GM19328 (cell line): ENCODE data around the gene MOV10.
"Not testable (repeated sequence)": the region's sequence is repeated elsewhere in the genome, so short reads cannot be mapped to it uniquely, and the experiment has no call there.

Source experiments
- ATAC-seq: cut with Tn5 transposase; IDR thresholded peaks from one replicate; pipeline ENCODE4 v1.9.1; 2021; ENCODE audit warnings: mild to moderate bottlenecking, moderate library complexity; ENCODE audit not compliant: unreplicated experiment

Gene MOV10

DNA sequence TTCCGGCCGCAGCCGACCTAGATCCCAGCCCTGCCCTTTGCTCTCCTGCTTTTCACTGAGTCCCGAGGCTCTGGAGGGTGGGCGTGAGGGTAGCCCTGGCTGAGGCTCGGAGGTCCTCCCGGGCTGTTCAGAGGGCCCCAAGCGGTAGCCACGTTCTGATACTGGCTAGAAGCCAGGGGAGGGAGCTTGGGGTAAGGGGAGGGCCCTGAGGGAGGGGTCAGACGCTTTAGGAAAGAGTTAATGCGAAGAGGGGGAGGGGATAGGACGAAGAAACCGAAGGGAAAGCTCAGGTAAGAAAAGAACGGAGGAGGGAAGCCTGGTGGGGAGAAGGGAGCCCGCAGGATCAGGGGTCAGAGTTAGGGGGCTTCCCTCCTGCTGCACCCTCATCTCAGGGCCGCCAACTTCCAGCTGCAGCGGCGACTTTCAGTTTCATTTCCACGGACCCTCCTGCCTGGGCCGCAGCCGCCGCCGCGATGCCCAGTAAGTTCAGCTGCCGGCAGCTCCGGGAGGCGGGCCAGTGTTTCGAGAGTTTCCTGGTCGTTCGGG lies at the start of gene MOV10:
Gene MOV10 (plus strand): TSS at position 220 of the 546 bp plus-strand sequence. CDS start 254 bp downstream, at position 474.
- peak; percentile 58 for ATAC-seq

- no peak for ATAC-seq
Measured at GRCh38 chr1:112625696-112626095, 48.8 kb upstream of the MOV10 start.

GRCh38 chr1:112626193-112626592 lies 48.3 kb upstream of the MOV10 start:
- ATAC-seq = no peak

DNA sequence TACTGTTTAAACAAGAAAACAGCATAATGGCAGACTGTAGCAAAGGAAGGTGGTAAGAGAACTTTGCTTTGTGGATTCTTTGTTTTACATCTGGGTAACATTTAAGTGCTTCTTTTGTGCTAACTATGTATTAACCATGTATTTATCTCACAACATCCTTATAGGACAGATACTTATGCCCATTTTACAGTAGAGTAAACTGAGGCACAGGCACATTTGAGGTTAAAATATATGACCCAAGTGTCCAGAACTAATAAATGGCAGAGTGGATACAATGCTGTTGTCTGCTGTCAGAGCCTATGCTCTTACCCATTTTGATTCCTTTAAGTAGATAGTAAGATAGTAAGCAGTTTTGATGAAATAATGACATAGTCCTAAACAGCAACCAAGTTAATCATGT lies 47.6 kb upstream of the MOV10 start:
- no peak for ATAC-seq

DNA sequence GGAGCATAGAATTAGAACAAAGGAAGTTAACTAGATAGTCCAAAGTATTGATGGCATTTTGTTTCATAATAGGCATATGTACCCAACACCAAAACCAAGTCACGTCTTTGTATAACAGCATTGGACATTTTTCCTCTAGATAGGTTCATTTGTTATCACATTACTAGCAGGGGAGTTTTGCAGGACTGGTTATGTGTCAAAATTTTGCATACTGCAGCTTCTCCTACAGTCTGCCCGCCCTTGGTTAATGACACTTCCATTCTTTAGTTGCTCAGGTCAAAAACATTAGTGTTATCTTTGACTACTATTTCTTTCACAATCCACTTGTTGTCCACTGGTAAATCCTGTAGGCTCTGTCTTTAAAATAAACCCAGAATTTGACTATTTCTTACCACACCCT lies 45.9 kb upstream of the MOV10 start:
- no peak for ATAC-seq

DNA sequence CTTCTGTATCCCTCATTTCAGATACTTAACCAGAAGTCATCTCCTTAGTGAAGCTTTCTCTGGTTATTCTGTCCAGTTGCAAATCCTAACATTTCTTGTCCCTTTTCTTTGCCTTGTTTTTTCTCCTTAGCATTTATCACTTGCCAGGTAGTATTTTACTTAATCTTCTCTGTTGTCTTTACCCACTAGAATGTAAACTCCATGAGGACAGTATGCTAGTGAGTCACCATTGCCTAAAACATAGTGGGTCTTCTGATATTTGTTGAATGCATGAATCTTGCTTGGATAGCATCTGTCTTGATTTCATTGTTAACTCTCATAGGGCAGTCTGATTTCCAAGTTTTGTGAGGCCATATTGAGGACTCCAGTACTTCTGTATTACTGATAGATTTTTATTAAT lies 45.2 kb upstream of the MOV10 start:
- ATAC-seq = no peak

- no peak for ATAC-seq
Measured at GRCh38 chr1:112633628-112634027, 40.8 kb upstream of the MOV10 start.

- ATAC-seq = no peak
Measured at GRCh38 chr1:112634367-112634766, 40.1 kb upstream of the MOV10 start.

GRCh38 chr1:112636056-112636455 lies 38.4 kb upstream of the MOV10 start:
- ATAC-seq = no peak

DNA sequence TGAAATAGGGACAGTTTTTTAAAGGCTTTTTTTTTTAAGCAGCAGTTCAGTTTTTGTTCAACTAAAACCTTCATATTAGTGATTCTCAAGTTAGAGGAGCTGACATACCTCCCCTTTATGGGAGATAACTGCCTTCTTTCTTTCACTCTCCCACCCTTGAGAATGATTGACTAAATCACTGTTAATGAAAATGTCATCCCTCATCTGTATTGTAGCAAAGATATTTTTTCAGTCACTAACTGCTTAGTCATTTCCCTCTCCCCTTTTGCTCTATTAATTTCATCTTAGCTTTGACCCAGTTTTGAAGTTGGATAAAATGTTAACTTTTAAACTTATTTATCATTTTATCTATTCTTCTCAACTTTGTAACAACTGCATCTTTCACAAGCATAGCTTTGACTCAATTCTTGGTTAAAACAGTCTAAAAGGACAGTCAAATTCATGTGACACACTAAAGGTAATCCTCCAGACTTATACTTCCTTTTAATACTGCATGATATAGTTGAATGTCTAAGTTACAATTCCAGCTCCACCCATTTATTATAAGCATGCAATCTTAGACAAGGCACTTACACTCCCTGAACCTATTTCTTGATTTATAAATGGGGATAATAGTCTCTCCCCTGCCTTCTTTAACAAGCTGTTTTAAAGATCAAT lies 37.7 kb upstream of the MOV10 start:
- no peak for ATAC-seq

GRCh38 chr1:112637254-112638109 lies 37.0 kb upstream of the MOV10 start:
- no peak for ATAC-seq

GRCh38 chr1:112638110-112638428 lies 36.4 kb upstream of the MOV10 start:
- ATAC-seq = no peak

- not testable (repeated sequence) for ATAC-seq
Measured at GRCh38 chr1:112640437-112640836, 34.0 kb upstream of the MOV10 start.

DNA sequence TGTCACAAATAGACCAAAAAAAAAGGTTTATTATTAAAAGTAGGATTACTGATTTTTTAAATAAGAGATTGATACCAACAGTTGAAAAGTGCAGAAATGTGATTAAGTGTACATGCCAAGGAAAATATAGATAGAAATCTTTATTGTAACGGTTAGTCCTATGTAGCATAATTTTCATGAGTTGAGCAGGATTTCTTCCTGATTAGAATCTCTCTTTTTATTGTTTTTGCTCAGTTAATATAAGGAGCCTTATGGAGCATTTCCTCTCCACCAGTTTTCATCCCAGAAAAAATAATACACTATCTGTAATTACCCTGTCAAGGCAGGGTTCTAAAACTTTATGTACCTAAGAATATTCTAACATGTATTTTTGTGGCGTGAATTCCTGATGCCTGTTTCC lies 31.4 kb upstream of the MOV10 start:
- ATAC-seq = no peak

DNA sequence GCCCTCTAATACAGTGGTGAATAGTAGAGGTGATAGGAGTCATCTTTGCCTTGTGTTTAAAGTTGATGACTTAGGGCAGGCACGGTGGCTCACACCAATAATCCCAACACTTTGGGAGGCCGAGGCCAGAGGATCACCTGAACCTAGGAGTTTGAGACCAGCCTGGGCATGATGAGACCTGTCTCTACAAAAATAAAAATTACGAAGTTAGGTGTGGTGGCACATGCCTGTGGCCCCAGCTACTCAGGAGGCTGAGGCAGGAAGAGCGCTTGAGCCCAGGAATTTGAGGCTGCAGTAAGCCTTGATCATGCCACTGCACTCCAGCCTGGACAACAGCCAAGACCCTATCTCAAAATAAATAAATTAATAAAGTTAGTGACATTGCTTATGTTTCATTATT lies 28.2 kb upstream of the MOV10 start:
- ATAC-seq = no peak

GRCh38 chr1:112651205-112651604 lies 23.3 kb upstream of the MOV10 start:
- no peak for ATAC-seq

DNA sequence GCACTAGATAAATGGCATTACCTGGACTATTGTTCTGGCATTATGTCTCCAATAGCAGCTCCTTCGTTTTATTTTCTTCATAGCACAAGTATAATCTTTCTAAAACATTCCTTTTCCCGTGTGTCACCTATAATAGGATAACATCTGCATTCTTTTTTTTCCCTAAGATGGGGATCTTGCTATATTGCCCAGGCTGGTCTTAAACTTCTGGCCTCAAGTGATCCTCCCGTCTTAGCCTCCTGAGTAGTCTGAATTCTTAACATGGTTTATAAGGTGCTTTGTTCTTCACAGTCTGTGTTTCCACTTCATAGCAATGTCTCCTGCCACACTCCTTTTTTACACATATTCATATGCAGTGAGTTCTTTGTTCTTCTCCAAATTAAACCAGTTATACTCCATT lies 8.6 kb upstream of the MOV10 start:
- no peak for ATAC-seq

- no peak for ATAC-seq
Measured at GRCh38 chr1:112666946-112667345, 7.5 kb upstream of the MOV10 start.

DNA sequence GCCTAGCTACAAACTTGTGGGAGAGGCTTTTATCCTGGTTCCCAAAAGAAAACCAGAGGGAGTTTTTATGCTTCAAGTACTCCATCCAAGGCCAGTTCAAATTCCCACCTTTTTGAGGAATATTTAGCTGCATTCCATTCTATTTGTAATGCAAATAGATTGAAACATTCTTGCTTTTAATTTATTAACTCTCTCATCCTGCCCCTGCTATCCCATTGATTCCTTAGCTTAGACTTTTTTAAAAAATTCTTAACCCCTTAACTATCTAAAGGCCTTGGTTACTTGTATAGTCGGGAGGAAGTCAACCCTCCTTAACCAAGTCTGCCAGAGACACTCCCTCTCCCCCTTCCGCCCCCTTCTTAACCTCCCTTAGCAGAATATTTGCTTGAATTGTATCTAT lies 2.5 kb upstream of the MOV10 start:
- no peak for ATAC-seq

- no peak for ATAC-seq
Measured at GRCh38 chr1:112672842-112673241, 1.6 kb upstream of the MOV10 start.

GRCh38 chr1:112673592-112674439 lies 643 bp upstream of the MOV10 start:
- no peak for ATAC-seq
